HUES64 (cell line): Measurements from ENCODE around the gene DYRK3.
A peak's percentile ranks its signal among the peaks of the same experiment; 100 is the strongest.

Source experiments
- H3K27ac ChIP-seq: 2 replicates; pipeline ENCODE4 v1.7.0; 2013; ENCODE audit warnings: low read depth, low read length, inconsistent platforms
- H3K27me3 ChIP-seq: 2 replicates; pipeline ENCODE4 v1.6.1; 2013; ENCODE audit warnings: mild to moderate bottlenecking, low read length; ENCODE audit not compliant: insufficient read depth
- H3K36me3 ChIP-seq: 2 replicates; pipeline ENCODE4 v1.6.1; 2013; ENCODE audit warnings: mild to moderate bottlenecking, low read length; ENCODE audit not compliant: insufficient read depth
- H3K4me1 ChIP-seq: 2 replicates; pipeline ENCODE4 v1.6.1; 2013; ENCODE audit warnings: mild to moderate bottlenecking, low read length, moderate library complexity; ENCODE audit not compliant: insufficient read depth
- H3K4me3 ChIP-seq: 2 replicates; pipeline ENCODE4 v1.5.1; 2013; ENCODE audit warnings: mild to moderate bottlenecking, low read length, moderate library complexity
- H3K9ac ChIP-seq: 2 replicates; pipeline ENCODE4 v1.6.1; 2013; ENCODE audit warnings: mild to moderate bottlenecking, low read depth, low read length
- H3K9me3 ChIP-seq: 2 replicates; pipeline ENCODE4 v1.6.1; 2013; ENCODE audit warnings: low read depth, low read length; ENCODE audit not compliant: insufficient read depth
- WGBS: fragments of 150-250, 120-280 bp; methylation state at CpG from one replicate; pipeline ENCODE4 v1.1.7; 2013; ENCODE audit warnings: missing lambda C conversion rate; 5-methylcytosine and 5-hydroxymethylcytosine counted together

The DYRK3 gene

GRCh38 chr1:206684478-206685333 lies 49.4 kb downstream of the DYRK3 start, which contains the start of gene MAPKAPK2:
MAPKAPK2 (plus strand) TSS chr1:206684905; CDS start chr1:206685230, 325 bp downstream.
- Histone ChIP-seq H3K27me3 (peaks cover 53% of the 10 kb centered on the region), H3K27ac (peak within 1 kb of the TSS; percentile 66; the same call in 1 of the 2 replicates), H3K36me3 (no peaks in the 10 kb centered on the region), H3K9me3 (no peaks in the 10 kb centered on the region), H3K9ac (peak within 1 kb of the TSS; percentile 79), H3K4me1 (peaks cover 36% of the 10 kb centered on the region), H3K4me3 (peak within 1 kb of the TSS; percentile 79)
- WGBS = under 1% methylated on average over 76 of the region's 82 CpGs

- peak overlapping the region; percentile 66; the same call in 1 of the 2 replicates for H3K27ac ChIP-seq
- peak overlapping the region; percentile 79 for H3K4me3 ChIP-seq
- no peaks in the 10 kb centered on the region for H3K9me3 ChIP-seq
- under 1% methylated on average over 48 of the region's 48 CpGs for WGBS
- peaks cover 53% of the 10 kb centered on the region for H3K27me3 ChIP-seq
- peaks cover 36% of the 10 kb centered on the region for H3K4me1 ChIP-seq
- peak overlapping the region; percentile 79 for H3K9ac ChIP-seq
- H3K36me3 ChIP-seq = no peaks in the 10 kb centered on the region
These were observed 50.0 kb downstream of the DYRK3 start for GRCh38 chr1:206685334-206685768.

GRCh38 chr1:206685769-206686477 lies 50.6 kb downstream of the DYRK3 start:
- Histone ChIP-seq H3K27me3 (peaks cover 48% of the 10 kb centered on the region), H3K4me3 (peak overlapping the region; percentile 79), H3K36me3 (no peaks in the 10 kb centered on the region), H3K27ac (peak overlapping the region; percentile 54; the same call in 1 of the 2 replicates), H3K9ac (peak overlapping the region; percentile 79), H3K9me3 (no peaks in the 10 kb centered on the region), H3K4me1 (peaks cover 36% of the 10 kb centered on the region)
- WGBS = under 1% methylated on average over 48 of the region's 48 CpGs

- Histone ChIP-seq H3K9ac (peak overlapping the region; percentile 79), H3K4me1 (peaks cover 36% of the 10 kb centered on the region), H3K27ac (no peak overlapping the region), H3K27me3 (peaks cover 40% of the 10 kb centered on the region), H3K9me3 (no peaks in the 10 kb centered on the region), H3K36me3 (no peaks in the 10 kb centered on the region), H3K4me3 (peak overlapping the region; percentile 79)
- WGBS = 38% methylated on average over 6 of the region's 8 CpGs
These were observed 51.3 kb downstream of the DYRK3 start for GRCh38 chr1:206686478-206687249.

- Histone ChIP-seq H3K4me3 (peak overlapping the region; percentile 79), H3K36me3 (no peaks in the 10 kb centered on the region), H3K27me3 (peaks cover 33% of the 10 kb centered on the region), H3K9ac (no peak overlapping the region), H3K4me1 (peaks cover 36% of the 10 kb centered on the region), H3K9me3 (no peaks in the 10 kb centered on the region), H3K27ac (peak overlapping the region; percentile 84; the same call in 1 of the 2 replicates)
- 46% methylated on average over 6 of the region's 7 CpGs for WGBS
These were observed 52.0 kb downstream of the DYRK3 start for GRCh38 chr1:206687251-206687914.

- 13% methylated on average over 2 of the region's 2 CpGs for WGBS
- H3K9me3 ChIP-seq = no peaks in the 10 kb centered on the region
- H3K9ac ChIP-seq = no peak overlapping the region
- H3K27me3 ChIP-seq = peaks cover 27% of the 10 kb centered on the region
- no peaks in the 10 kb centered on the region for H3K36me3 ChIP-seq
- H3K4me1 ChIP-seq = peaks cover 40% of the 10 kb centered on the region
- H3K27ac ChIP-seq = peak overlapping the region; percentile 84; the same call in 1 of the 2 replicates
- peak overlapping the region; percentile 79 for H3K4me3 ChIP-seq
These were observed 52.6 kb downstream of the DYRK3 start for GRCh38 chr1:206687915-206688442.

GRCh38 chr1:206690516-206690915 lies 55.2 kb downstream of the DYRK3 start:
- H3K27me3 ChIP-seq = peaks cover 11% of the 10 kb centered on the region
- no peak overlapping the region for H3K4me3 ChIP-seq
- H3K9ac ChIP-seq = no peak overlapping the region
- H3K27ac ChIP-seq = no peak overlapping the region
- WGBS = 91% methylated on average over 2 of the region's 2 CpGs
- H3K9me3 ChIP-seq = no peaks in the 10 kb centered on the region
- H3K4me1 ChIP-seq = peaks cover 56% of the 10 kb centered on the region
- H3K36me3 ChIP-seq = no peaks in the 10 kb centered on the region

GRCh38 chr1:206691604-206692003 lies 56.3 kb downstream of the DYRK3 start:
- Histone ChIP-seq H3K4me3 (no peak overlapping the region), H3K27me3 (peaks cover 6% of the 10 kb centered on the region), H3K27ac (no peak overlapping the region), H3K9me3 (no peaks in the 10 kb centered on the region), H3K36me3 (no peaks in the 10 kb centered on the region), H3K4me1 (peaks cover 52% of the 10 kb centered on the region), H3K9ac (no peak overlapping the region)
- 84% methylated on average over 8 of the region's 8 CpGs for WGBS

GRCh38 chr1:206693029-206693428 lies 57.7 kb downstream of the DYRK3 start:
- no peaks in the 10 kb centered on the region for H3K27me3 ChIP-seq
- WGBS = 91% methylated on average over 10 of the region's 10 CpGs
- H3K4me1 ChIP-seq = peaks cover 40% of the 10 kb centered on the region
- H3K9ac ChIP-seq = no peak overlapping the region
- no peaks in the 10 kb centered on the region for H3K9me3 ChIP-seq
- no peak overlapping the region for H3K4me3 ChIP-seq
- H3K27ac ChIP-seq = no peak overlapping the region
- no peaks in the 10 kb centered on the region for H3K36me3 ChIP-seq

GRCh38 chr1:206693592-206693991 lies 58.3 kb downstream of the DYRK3 start:
- whole genome bisulfite sequencing = 97% methylated on average over 7 of the region's 7 CpGs
- Histone ChIP-seq H3K9me3 (no peaks in the 10 kb centered on the region), H3K9ac (no peak overlapping the region), H3K27ac (no peak overlapping the region), H3K36me3 (no peaks in the 10 kb centered on the region), H3K4me3 (no peak overlapping the region), H3K27me3 (no peaks in the 10 kb centered on the region), H3K4me1 (peaks cover 36% of the 10 kb centered on the region)
